GM12878 (cell line): Measurements from ENCODE around the gene KDM6A. TPM values are rescaled to one million over a fixed set of nuclear protein-coding genes. Genes with fewer than 3 reads are reported as not detected.
"Not testable (repeated sequence)": the region's sequence is repeated elsewhere in the genome, so short reads cannot be mapped to it uniquely, and the experiment has no call there.

Experiments used
- ATAC-seq: fragments of 200-7000 bp; cut with Tn5 transposase; 3 replicates; pipeline ENCODE4 v1.9.1; 2020; ENCODE audit warnings: mild to moderate bottlenecking, moderate library complexity
- BruUV-seq: library from RNA; stranded (reverse); fragments of 400-500 nt; replicated peaks from 2 replicates; lab custom pipeline; 2021; lab: Mats Ljungman, UMichigan
- CTCF ChIA-PET: fragments of 300-600 bp; sonication (Branson Sonifier 250); formaldehyde crosslinking; extraction: SDS; loops from one replicate; lab custom pipeline; 2021; ENCODE audit warnings: inconsistent platforms; lab: Yijun Ruan, JAX
- POLR2A ChIA-PET: fragments of 350-600 bp; formaldehyde crosslinking; extraction: SDS; loops from one replicate; lab custom pipeline; 2021; ENCODE audit warnings: inconsistent platforms; lab: Charles Lee
- RAD21 ChIA-PET: fragments of 300-600 bp; sonication (Branson Sonifier 250); formaldehyde crosslinking; loops from one replicate; lab custom pipeline; 2023; ENCODE audit warnings: antibody characterized with exemption; ENCODE audit not compliant: unreplicated experiment; lab: Charles Lee
- SMC1A ChIA-PET: fragments of 300-600 bp; sonication (Branson Sonifier 250); formaldehyde crosslinking; loops from one replicate; lab custom pipeline; 2023; ENCODE audit not compliant: unreplicated experiment, uncharacterized antibody; lab: Charles Lee
- DNase-seq: peaks from one replicate; pipeline ENCODE4 v3.0.0-alpha.2; 2011; ENCODE audit warnings: low read depth, low spot score
- FAIRE-seq: peaks from 3 replicates; lab custom pipeline; 2011; peaks lifted over from hg19 to GRCh38; lab: Jason Lieb, UNC
- H2AFZ ChIP-seq: 2 replicates; pipeline ENCODE4 v1.6.0; 2011; ENCODE audit warnings: low read depth, low read length, control low read depth; ENCODE audit not compliant: control insufficient read depth
- H3K27ac ChIP-seq: 2 replicates; pipeline ENCODE4 v1.5.1; 2011; ENCODE audit warnings: control low read depth; ENCODE audit not compliant: control insufficient read depth, insufficient read depth
- H3K27me3 ChIP-seq, 2 experiments: replicated peaks in 1 of 2; 2 replicates each; pipeline versions ENCODE4 v1.6.0 to v1.6.1; 2011; ENCODE audit warnings: low read length in 1 of 2; ENCODE audit not compliant: control insufficient read depth in 2 of 2, insufficient read depth in 2 of 2
- H3K36me3 ChIP-seq, 2 experiments: 2 replicates each; pipeline ENCODE4 v1.5.1; 2011; ENCODE audit warnings: low read length in 1 of 2; ENCODE audit not compliant: control insufficient read depth in 2 of 2, insufficient read depth in 2 of 2
- H3K4me1 ChIP-seq: 2 replicates; pipeline ENCODE4 v1.6.1; 2011; ENCODE audit warnings: mild to moderate bottlenecking, low read length, moderate library complexity, mixed read lengths; ENCODE audit not compliant: control insufficient read depth, insufficient read depth
- H3K4me2 ChIP-seq: 2 replicates; pipeline ENCODE4 v1.6.0; 2011; ENCODE audit warnings: control low read depth; ENCODE audit not compliant: control insufficient read depth, insufficient read depth
- H3K4me3 ChIP-seq: fragments of 200-600 bp; sonication (generic); 2 replicates; pipeline ENCODE4 v1.5.1; 2016
- H3K79me2 ChIP-seq: 2 replicates; pipeline ENCODE4 v1.6.0; 2011; ENCODE audit warnings: low read length; ENCODE audit not compliant: control insufficient read depth, insufficient read depth
- H3K9ac ChIP-seq: 2 replicates; pipeline ENCODE4 v1.8.0; 2011; ENCODE audit warnings: low read length, control low read depth, mixed read lengths; ENCODE audit not compliant: control insufficient read depth, insufficient read depth
- H3K9me3 ChIP-seq: replicated peaks from 3 replicates; pipeline ENCODE4 v1.5.1; 2011; ENCODE audit warnings: mild to moderate bottlenecking, low read length; ENCODE audit not compliant: control insufficient read depth, insufficient read depth
- H4K20me1 ChIP-seq: 2 replicates; pipeline ENCODE4 v1.6.0; 2011; ENCODE audit not compliant: control insufficient read depth, insufficient read depth
- CEBPB ChIP-seq, 2 experiments: fragments of 150-350 bp in 1 of 2; IDR thresholded peaks; 2 replicates each; pipeline ENCODE4 v1.6.1; 2012 to 2014; ENCODE audit warnings: low read depth in 2 of 2, low read length in 2 of 2, borderline replicate concordance in 1 of 2, inconsistent platforms in 1 of 2
- RBBP5 ChIP-seq: fragments of 200-600 bp; sonication (generic); conservative IDR thresholded peaks from 2 replicates; pipeline ENCODE4 v1.6.1; 2016
- SUZ12 ChIP-seq: fragments of 200-600 bp; sonication (generic); IDR thresholded peaks from one replicate; pipeline ENCODE4 v1.6.1; 2018; ENCODE audit warnings: antibody characterized with exemption, mild to moderate bottlenecking; ENCODE audit not compliant: unreplicated experiment
- ZBTB11 ChIP-seq: fragments of 450-650 bp; formaldehyde crosslinking; IDR thresholded peaks from 2 replicates; pipeline ENCODE4 v1.5.0; 2022; ENCODE audit warnings: mild to moderate bottlenecking, missing genetic modification characterization
- WGBS: methylation state at CpG from one replicate; pipeline ENCODE4 v1.1.6; 2016; ENCODE audit warnings: low lambda C conversion rate; ENCODE audit not compliant: insufficient replicate concordance, insufficient coverage; ENCODE audit errors: missing lambda C conversion rate; 5-methylcytosine and 5-hydroxymethylcytosine counted together
- in situ Hi-C: fragments of 300-500 bp; cut with MboI; formaldehyde crosslinking; loops from 9 replicates; pipeline ENCODE4 v1.14.3; 2018; ENCODE audit warnings: mixed read lengths
- intact Hi-C: fragments of 100-400 bp; cut with micrococcal nuclease; formaldehyde crosslinking; loops from one replicate; pipeline ENCODE4 v1.14.2; 2022; ENCODE audit not compliant: unreplicated experiment
- polyA plus RNA-seq, 11 experiments: library from polyadenylated mRNA; depleted of rRNA in 4 of 11; unstranded in 6 of 11; stranded (reverse) in 5 of 11; fragments of >200 nt; fragmentation: Nextera tagmentation in 4 of 11; fragmentation: Illumina TruSeq in 1 of 11; extraction: Ambion mirVana in 4 of 11; extraction: Trizol in 1 of 11; gene quantifications; 1 replicate in 1 of 11; 2 replicates in 10 of 11; pipeline versions ENCODE4 v1.2.1 to v1.2.3, GENCODE V29; 2011 to 2016; ENCODE audit warnings: inconsistent platforms in 2 of 11, missing spikeins in 2 of 11, low read depth in 1 of 11
- total RNA-seq, 4 experiments: library from RNA; depleted of rRNA in 3 of 4; stranded (reverse); fragments of >200 nt in 3 of 4; fragmentation: Illumina TruSeq in 1 of 4; extraction: Trizol in 1 of 4; gene quantifications; 2 replicates each; pipeline versions ENCODE4 v1.2.1 to v1.2.3, GENCODE V29; 2013 to 2021
- TF ChIP-seq, protein P1 (sequence below): IDR thresholded peaks from 2 replicates; pipeline ENCODE4 v1.6.1; 2011; ENCODE audit warnings: low read depth, mild to moderate bottlenecking, low read length, moderate library complexity, borderline replicate concordance; ENCODE audit errors: extremely low read depth

The KDM6A gene
- total and polyA plus RNA-seq, 10 of the 15 experiments (the other 5 are each of a cell fraction or from before 2014, with no cell fraction given): 7.9 to 29.0 (median 20.4) TPM

GRCh38 chrX:44911074-44911600 lies 38.1 kb downstream of the KDM6A start:
- H3K27me3 ChIP-seq, H3K27ac ChIP-seq, FAIRE-seq, H3K36me3 ChIP-seq, H3K9ac ChIP-seq, H3K4me3 ChIP-seq, H3K4me2 ChIP-seq, ATAC-seq, CTCF ChIA-PET, H3K9me3 ChIP-seq, H4K20me1 ChIP-seq, BruUV-seq, H2AFZ ChIP-seq, in situ Hi-C loops, RAD21 ChIA-PET, intact Hi-C loops, DNase-seq, POLR2A ChIA-PET: not testable (repeated sequence)
- SMC1A ChIA-PET: interaction anchor here (2.0 kb wide), 1 partner anchor 37 kb away, joined by 7 read pairs; no protein-coding TSS in a partner anchor
- 93% methylated on average over 13 of the region's 45 CpGs for WGBS
- Histone ChIP-seq H3K4me1 (peaks cover 26% of the 10 kb centered on the region), H3K79me2 (peaks cover 81% of the 10 kb centered on the region)

DNA sequence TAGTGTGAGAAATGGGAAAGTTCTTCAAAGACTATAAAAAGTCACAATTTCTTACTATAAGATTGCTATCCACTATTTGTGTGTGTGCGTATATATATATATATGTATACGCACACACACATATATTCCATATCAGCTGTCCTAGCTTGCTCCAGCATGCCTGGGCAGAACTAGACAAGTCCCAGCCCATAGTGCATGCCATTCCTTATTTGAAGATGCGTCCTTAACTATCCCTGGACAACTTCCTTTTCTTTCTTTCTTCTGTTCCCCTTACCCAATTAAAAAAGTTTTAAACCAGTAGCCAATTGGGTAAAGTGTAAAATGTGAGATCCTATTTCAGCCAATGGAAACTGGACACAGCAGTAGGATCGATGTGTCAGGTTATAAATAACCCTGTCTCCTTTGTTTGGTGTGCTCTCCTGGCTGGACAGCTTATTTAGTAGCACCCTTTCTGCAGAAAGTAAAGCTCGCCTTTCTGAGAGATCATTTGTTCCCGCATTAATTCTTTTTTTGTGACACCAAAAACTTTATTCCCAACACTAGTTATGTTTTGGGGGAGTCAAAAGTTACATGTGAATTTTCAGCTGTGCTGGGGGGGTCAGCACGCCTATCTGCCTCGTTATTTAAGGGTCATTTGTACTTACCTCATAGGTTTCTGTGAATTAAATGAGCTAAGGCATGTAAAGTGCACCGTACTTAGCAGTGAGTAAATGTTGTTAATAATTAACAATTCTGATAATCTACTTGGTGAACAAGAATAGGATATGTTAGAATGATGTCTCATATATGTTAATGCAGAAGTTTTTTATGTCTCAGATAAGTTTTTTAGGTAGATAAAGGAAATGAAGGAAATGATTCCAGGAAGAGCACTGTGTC lies 40.9 kb downstream of the KDM6A start:
- Histone ChIP-seq H3K27ac (no peak overlapping the region), H3K4me3 (no peak overlapping the region), H3K9ac (no peak overlapping the region), H4K20me1 (no peaks in the 10 kb centered on the region), H3K4me1 (peaks cover 7% of the 10 kb centered on the region; the same call in 1 of the 2 replicates), H2AFZ (no peak overlapping the region), H3K4me2 (no peak overlapping the region; the same call in 1 of the 2 replicates), H3K9me3 (peaks cover 2% of the 10 kb centered on the region; the same call in 2 of the 3 replicates), H3K36me3 (no peaks in the 10 kb centered on the region), H3K79me2 (peaks cover 76% of the 10 kb centered on the region), H3K27me3 (no peaks in the 10 kb centered on the region)
- DNase-seq (no peak), ATAC-seq (peak; percentile 68), FAIRE-seq (no peak)
- in situ Hi-C loops (no loop called here), intact Hi-C loops (no loop called here)
- no peak for TF ChIP-seq ZBTB11 (CRISPR knock-in tag)
- TF ChIP-seq, protein P1, sequence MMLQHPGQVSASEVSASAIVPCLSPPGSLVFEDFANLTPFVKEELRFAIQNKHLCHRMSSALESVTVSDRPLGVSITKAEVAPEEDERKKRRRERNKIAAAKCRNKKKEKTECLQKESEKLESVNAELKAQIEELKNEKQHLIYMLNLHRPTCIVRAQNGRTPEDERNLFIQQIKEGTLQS: no peak
- TF ChIP-seq SUZ12: no peak
- no peak for TF ChIP-seq CEBPB (IDR thresholded peaks at IDR 0.05; ENCODE audit: borderline replicate concordance in 1 of 2, low read depth in 2 of 2, low read length in 2 of 2)
- TF ChIP-seq RBBP5: no peak
- WGBS: 73% methylated on average over 9 of the region's 9 CpGs
- ChIA-PET CTCF (interaction anchor here (1.7 to 1.8 kb wide), 3 partner anchors 8 to 156 kb away, joined by 4 to 6 read pairs (median 5); no protein-coding TSS in a partner anchor), SMC1A (interaction anchor here (1.2 to 3.0 kb wide), 7 partner anchors 9 to 99 kb away, joined by 3 to 28 read pairs (median 4); no protein-coding TSS in a partner anchor), POLR2A (interaction anchor here (1.3 to 2.4 kb wide), 3 partner anchors 9 to 41 kb away, joined by 5 to 17 read pairs (median 6); partner anchors contain the start of gene KDM6A), RAD21 (interaction anchor here (0.8 to 2.4 kb wide), 8 partner anchors 9 to 99 kb away, joined by 3 to 20 read pairs (median 4); no protein-coding TSS in a partner anchor)
- no TSS peak for BruUV-seq
